GM21423 (cell line): ENCODE results near the gene SMARCA1.

ENCODE experiments used
- ATAC-seq: cut with Tn5 transposase; IDR thresholded peaks from one replicate; pipeline ENCODE4 v1.9.1; 2021; ENCODE audit warnings: mild to moderate bottlenecking, moderate library complexity; ENCODE audit not compliant: unreplicated experiment

Gene SMARCA1

DNA sequence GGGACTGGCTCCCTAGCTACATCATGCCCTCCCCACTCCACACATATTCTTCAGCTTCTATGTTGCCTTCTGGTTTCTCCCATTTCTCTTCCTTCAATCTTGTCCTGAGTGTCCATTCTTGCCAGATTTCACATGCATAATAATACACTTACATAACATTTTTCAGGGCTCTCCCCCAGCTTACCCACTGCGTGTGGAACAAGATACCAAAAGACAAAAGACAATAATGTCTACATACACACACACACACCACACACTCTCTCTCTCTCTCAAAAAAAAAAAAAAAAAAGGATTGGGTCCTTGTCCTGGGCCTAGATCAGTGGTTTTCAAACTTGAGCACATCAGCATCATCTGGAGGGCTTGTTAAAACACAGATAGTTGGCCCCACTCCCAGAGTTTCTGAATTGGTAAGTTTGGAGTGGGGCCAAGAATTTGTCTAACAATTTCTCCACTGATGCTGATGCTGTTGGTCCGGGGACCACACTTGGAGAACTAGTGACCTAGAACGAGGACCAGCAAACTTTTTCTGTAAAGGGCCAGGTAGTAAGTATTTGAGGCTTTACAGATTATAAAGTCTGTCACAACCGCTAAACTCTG is 6.5 kb upstream of the SMARCA1 start:
- no peak for ATAC-seq

DNA sequence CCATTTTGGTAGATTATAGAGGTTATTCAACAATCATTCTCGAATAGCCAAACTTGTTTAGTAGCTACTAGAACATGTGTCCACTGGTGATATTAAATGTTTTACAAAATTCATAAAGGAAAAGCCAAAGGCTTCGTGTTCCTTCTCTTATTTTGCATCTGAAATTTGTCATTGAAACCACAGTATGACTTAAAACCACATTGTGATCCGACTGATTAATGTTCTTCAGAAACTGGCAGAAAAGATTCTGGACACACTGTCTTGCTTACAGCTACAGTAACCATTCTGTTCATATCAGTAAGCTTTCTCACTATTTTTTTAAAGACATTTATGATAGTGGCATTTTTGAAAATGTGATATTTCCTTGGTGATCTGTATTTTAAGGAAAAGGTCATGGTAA is 2.6 kb upstream of the SMARCA1 start:
- ATAC-seq, result no peak

DNA sequence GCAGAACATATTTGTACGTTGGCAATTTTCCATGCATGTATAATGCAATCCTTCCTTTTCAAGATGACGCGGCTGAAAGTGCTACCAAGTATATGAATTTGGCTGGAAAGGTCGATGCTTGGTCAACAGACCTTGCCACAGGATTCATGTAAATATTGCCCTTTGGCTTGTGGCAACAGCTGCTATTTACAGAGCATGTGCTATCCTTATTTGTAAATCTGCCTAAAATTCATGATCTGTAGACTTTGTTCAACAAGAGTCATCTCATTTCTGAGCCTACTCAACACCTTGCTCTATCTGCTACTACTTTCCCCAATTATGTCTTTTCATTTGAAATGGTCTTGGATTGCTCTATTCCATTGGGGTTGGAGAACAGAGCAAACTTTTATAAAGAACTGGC is 1.9 kb upstream of the SMARCA1 start:
- no peak for ATAC-seq

DNA sequence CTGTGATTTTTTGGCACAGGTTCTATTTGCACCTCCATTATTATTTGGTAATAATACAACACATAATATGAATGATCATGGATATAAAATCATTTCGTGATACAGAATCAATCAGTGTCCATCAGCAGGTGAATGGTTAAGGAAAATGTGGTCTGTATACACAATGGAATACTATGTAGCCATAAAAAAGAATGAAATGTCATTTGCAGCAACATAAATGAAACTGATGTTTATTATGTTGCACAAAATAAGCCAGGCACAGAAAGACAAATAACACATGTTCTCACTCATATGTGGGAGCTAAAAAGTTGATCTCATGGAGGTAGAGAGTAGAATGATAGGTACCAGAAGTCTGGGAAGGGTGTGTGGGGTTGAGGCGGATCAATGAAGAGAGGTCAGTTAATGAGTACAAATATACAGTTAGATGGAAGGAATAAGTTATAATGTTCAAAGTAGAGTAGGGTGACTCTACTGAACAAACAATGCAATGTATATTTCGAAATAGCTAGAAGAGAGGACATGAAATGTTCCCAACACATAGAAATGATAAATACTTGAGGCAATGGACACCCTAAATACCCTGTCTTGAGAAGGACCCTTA is 1.1 kb upstream of the SMARCA1 start:
- ATAC-seq, result no peak

DNA sequence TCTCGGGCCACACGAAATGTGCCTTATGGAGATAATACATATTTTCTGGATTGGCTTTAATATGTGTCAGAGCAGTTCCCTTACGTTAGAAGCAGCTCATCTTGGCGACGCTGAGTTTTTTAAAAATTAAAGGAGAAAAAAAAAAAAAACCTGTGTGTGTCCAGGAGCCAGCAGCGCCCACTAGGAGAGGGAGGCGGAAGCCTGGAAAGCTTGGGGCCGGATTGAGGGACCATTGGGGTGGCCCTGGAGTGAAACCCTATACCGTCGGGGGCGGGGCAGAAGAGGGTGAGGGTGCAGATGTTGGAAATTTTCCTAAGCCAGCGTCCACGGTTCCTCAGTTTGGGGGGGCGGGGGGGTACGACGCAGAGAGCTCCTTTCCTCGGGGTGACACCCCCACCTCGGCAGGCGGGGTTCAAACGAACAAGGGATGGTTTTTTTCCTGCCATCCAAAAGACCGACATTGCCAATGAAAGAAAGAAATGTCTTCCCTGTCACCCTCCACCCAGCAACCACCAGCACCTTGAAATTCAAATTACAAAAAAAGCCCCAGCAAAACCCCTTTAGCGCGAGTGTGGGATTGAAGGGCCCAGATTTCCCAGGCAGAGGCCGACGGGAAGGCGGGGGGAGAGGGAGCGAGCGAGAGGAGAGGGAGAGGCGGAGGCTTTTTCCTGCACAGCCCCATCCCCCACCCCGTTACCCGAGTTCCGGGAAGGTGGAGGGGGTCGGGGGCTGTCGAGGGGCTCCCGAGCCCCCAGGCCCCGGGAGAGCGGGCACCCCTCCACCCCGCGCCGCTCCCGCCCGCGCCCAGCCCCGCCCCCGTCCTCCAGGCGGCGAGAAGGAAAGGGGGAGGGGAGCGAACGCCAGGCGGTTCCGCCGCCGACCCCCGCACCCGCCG is 859 bp downstream of the SMARCA1 start:
- no peak for ATAC-seq

DNA sequence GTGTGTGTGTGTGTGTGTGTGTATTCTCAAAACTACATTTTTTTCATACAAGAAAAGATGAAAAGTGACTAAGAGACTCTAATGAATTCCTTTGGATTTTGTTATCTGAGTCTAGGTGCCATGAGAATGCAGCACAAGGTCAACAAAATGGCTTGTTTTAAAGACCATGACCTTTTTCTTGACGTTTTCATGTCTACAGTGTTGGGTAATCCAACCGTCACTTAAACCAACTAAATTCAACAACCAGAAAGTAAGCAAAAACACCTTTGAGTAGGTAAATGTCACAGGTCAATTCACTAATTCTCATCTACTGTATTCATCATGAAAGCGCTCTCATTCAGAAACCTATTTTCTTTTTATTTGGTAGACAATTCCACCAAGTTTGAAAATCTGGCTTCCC is 3.1 kb downstream of the SMARCA1 start:
- no peak for ATAC-seq

DNA sequence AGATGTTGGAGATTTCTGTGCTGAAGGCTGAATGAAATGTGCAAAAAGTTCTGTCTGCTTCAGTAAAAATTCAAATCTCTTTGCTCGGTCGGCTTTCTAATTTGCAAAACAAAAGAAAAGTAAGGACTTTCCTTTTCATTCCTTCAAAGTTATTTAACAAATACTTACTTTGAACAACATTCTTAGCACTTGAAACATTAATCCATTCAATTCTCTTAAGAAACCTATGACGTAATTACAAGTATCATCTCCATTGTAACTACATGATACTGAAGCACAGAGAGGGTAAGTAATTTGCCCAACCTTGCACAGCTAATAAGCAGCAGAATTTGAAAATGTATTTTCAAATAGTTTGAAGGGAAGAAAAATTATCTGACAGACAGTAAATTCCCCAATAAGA is 6.9 kb downstream of the SMARCA1 start:
- ATAC-seq, result no peak

DNA sequence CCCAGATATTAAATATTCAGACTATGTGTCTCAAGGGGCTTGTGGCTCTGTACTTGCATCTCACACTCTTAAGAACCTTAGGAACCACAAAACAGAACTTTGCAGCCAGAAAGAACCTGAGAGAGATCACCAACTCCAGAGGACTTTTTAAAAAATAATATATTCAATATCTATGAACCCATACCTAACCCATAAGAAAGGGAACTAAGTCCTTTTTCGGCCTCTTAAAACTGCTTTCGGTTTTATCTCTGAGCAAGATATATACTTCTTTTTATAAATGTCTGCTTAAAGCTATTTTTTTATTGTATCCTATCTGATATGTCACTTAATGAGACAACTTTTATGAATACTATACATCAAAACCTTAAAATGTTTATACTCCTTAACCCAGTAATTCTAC is 10.9 kb downstream of the SMARCA1 start:
- no peak for ATAC-seq

DNA sequence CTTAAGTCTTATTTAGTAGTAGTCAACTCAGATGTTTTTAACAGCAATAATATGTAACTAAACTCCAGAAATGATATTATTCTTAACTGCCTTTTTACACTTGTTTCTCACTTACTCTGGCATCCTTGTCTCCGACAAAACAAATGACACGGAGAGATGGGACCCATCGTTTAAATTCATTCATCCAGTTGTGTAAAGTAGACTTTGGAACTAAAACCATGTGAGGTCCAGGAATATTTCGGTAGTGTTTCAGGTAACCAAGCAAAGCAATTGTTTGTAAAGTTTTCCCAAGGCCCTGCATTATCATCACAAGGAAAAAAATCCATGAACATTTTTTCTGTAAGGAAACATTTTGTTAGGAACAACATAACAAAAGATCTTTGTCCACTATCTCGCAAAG is 11.6 kb downstream of the SMARCA1 start:
- ATAC-seq, result no peak

DNA sequence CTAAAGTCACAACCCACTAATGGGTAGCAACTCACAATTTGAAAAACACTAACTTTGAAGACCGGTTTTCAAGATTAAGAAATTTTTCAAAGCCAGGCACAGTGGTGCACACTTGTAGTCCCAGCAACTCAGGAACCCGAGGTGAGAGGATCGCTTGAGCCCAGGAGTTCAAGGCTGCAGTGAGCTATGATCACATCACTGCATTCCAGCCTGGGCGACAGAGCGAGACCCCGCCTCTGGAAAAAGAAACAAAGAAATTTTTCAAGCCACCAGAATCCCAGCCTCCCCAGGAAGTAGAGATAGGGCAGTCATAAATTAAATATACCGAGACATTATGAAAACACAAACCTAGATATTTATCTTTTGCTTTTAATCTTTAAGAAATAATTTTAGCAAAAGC is 13.0 kb downstream of the SMARCA1 start:
- ATAC-seq, result no peak

DNA sequence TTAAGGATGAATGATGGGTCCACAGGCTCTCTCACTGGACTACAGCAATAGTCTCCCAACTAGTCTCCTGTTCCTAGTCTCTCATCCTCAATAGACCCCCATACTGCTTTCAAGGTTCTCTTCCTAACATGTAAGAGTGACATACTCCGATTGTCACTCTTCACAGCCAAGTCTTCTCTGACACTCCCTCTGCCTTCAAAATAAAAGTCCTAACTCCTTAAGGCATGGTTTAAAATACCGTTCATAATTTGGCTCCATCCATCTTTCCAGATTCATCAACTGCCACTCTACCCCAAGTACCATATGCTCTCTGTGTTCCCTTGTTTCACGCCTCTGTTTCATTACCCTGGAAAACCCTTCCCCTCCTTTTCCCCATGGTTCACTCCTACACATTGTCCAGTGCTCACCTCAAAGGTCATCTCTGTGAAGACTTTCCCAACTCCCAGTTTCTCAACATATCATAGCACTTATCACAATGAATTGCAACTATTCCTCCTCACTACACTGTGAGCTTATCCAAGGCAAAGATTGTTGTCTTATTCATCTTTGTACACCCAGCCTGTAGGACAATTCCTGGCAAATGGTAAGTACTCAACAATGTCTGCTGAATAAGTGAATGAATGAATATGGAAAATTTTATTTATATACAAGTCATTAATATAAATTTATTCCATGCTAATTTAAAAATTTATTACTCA is 26.0 kb downstream of the SMARCA1 start:
- ATAC-seq, result no peak

DNA sequence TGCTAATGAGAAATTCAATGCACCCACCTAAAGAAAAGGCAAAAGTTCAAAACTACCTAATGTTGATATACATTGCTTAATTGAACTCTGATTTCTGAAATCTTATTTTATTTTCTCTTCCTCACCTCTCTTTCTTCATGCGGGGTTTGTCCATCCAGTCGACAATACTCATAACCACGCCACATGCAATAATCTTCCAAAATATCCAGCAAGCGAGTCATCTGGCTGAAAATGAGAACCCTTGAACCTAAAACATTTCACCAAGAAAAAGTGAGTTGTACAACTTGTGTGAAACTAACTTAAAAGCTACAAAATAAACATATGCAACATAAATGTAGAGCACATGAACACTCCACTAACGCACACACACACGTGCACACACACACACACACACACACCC is 26.7 kb downstream of the SMARCA1 start:
- ATAC-seq, result no peak

DNA sequence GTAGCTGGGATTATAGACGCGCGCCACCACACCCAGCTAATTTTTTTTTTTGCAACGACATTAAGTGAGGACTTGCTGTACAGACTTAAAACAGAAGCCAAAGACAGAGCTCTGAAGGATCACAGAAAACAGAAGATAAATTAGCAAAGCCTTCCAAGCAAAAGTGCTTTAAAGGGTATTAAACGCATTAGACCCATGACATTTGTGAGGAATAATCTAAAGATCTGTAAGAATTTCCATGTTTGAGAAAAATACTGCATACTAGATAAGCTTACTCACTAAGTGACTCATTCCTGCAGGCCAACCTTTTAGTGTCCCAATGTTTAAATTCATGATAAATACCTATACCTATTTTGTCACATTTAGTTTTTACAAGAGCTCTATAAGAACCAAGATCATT is 27.4 kb downstream of the SMARCA1 start:
- no peak for ATAC-seq

DNA sequence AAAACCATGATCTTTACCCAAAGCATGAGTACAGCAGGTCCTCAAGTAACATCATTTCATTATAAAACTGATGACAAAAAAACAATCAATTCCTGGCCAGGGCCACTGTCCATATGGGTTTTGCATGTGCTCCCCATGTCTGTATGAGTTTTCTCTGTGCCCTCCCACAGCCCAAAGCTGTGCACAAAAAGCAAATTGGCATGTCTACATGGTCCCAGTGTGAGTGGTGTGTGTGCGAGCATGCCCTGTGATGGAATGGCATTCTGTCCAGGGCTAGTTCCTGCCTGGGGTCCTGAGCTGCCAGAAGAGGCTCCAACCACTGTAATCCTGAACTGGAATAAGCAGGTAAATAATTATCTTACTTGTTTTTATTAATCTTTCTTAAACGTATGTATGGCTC is 28.4 kb downstream of the SMARCA1 start:
- ATAC-seq, result no peak

DNA sequence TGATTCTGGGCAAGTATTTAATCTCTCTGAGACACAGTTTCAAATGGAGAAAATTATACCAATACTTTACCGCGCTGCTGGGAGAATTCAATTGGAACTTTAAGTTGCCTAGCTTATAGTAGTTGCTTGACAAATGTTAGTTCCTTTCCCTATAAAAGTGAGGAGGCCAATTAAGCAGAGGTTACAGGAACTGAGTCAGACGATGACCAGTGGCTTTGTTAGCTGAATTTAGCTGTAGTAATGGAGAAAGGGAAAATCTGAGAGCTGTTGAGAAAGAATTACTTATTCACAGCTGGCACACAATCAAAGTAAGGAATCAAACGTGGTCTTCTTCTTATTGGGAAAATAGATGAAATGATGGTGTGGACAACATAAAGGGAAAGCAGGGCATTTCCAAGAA is 29.6 kb downstream of the SMARCA1 start:
- ATAC-seq, result no peak

DNA sequence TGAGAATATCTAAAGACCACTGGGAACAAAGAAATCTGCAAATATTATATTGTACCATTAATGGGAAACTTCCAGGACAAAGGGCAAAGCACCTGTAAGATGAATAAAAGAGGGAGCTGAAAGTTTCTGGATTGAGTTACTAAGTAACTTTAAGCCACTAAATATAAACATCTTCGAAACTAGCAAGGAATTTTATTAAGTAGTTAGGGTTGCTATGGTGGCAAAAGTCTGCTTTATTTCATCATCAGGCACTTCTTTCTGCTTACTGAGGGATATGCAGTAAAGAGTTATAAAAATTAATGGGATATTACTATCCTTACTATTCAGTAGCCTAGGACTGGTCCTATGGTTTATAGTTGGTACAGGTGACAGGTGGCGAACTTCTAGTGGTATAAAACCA is 33.0 kb downstream of the SMARCA1 start:
- no peak for ATAC-seq

DNA sequence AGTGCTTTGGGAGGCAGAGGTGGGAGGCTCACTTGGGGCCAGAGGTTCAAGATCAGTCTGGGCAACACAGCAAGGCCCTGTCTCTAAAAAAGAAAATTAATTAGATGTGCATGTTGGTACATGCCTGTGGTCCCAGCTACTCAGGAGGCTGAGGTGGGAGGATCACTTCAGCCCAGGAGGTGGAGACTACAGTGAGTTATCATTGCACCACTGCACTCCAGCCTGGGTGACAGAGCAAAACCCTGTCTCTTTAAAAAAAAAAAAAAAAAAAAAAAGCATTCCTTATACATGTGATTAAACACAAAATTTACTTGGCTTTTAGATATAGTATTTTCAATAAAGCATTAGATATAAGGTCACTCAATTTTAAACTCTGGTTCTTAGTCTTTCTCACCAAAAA is 34.9 kb downstream of the SMARCA1 start:
- ATAC-seq, result no peak

DNA sequence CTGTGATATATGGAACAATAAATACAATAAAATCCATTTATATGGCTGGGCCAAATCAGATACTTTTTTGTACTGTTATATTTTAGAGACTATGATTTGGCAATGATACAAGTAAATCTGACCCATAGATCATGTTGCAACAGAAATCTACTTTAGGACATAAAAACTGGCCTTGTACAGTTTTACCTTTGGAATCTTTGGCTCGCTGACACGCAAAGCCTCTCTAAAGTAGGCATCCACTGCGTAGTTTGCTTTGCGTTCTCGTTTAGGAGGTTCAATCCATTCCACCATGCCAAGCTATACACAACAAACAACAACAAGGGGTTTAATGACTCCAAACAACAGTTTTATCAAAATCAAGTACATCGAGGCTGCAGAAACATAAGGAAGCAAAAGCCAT is 42.4 kb downstream of the SMARCA1 start:
- no peak for ATAC-seq

DNA sequence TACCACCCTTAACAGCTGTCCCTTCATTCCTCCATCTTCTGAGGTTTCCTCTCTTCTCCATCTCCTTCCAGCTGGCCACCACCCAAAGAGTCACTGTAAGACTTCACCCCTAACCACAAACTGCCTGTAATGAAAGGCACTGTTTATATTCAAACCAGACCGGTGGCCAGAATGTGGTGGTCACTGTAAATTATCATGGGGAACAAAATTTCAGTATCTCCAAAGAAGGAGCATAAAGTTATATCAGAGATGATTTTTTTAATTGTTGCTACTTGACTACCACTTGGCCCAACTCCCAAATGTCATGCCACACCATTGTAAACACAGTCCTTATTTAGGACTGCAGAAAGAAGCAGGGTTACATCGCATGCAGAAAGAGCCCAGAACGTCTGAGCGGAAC is 44.8 kb downstream of the SMARCA1 start:
- ATAC-seq, result no peak

DNA sequence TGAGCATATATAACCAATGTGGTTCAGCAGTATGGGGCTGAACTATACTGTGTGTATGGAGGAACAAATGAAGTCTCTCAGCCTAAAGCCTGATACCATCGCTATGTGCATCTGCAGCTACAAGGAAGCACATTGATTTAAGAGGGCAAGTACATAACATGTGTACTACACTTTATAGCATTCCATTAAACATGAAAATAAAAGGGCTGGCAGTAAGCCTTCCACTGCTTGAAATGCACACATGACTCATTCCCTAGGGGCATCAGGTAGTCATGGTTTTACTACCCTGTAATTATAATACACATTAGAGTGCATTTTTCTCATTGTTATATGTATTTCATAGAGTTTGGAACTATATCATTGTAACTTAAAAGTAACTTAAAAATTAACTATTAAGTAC is 51.2 kb downstream of the SMARCA1 start:
- no peak for ATAC-seq

DNA sequence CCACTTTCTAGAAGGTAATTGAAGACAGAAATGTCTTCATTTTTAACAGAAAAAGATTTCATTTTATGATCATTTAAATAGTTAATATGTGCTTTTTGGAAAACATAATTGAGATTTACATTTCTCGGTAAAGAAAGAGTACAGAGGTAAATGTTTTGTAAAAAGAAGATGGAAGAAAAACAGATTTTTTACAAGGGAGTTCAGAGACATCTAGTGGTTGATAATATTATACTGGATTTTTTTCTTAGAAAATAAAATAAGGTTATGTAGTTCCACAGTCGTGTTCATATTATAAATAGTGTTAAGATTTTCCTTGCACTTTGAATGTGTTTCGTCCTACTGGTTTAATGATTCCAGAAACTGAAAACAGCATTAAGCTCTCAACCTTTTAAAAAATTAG is 60.6 kb downstream of the SMARCA1 start:
- no peak for ATAC-seq
